Stimulated activated CD8-positive, alpha-beta memory T cell treated with anti-CD3 and anti-CD28 coated beads, Interleukin-7, amount 100 ng/mL, for 24 hours (primary cell): ENCODE measurements around the gene IER5L.
"Not testable (repeated sequence)": the region's sequence is repeated elsewhere in the genome, so short reads cannot be mapped to it uniquely, and the experiment has no call there.

ENCODE experiments used
- DNase-seq: peaks from one replicate; pipeline ENCODE4 v3.0.0-alpha.2; 2020; ENCODE audit warnings: low read depth

IER5L gene

DNA sequence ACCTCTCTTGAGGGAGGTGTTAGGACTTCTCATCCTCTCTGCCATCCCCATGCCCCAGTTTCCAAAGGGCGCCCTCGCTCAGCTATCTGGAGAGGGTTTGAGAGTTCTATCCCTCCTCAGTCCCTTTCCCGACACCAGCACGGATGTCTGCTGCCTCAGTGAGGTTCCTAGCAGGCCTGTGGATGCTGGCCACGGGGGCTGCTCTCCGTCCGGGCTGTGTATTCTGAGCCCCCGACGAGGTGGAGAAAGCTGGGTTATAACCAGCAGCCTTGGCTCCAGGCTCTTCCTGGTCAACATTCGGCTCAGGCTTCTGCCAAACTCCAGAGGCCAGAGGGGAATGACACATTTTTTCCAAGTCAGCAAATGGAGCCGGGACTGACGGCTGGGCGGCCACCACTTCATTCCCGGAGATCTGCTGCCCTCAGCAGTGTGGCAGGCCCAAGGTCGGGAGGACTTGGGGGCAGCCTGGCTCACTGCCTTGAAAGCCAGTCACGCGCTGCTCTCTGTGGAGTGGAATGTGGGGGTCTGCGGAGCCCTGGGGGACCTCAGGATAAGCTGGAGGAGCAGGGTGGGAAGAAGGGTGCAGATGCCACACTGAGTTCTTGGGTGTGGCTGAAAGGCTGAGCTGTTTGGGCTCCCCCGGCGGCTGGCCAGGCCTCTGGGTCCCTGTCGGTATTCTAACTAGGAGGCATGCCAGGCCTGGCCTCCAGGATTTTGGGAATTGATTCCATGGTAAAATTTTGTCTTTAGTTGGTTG, 39.4 kb downstream of the IER5L start:
- DNase-seq = no peak

DNA sequence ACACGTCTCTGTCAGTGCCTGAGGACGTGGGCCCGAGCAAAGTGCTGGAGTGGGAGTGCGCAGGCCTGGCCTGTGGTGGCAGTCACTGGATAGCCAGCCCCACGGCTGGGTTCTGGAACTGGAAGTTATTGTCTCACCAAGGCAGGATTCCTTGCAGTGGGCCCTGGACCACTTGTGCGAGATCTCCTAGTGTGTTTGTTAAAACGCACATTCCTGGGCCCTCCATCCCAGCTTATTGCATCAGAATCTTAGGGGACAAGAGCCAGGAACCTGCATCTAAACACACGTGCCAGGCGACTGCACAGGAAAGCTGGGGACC, 40.0 kb downstream of the IER5L start:
- no peak for DNase-seq

DNA sequence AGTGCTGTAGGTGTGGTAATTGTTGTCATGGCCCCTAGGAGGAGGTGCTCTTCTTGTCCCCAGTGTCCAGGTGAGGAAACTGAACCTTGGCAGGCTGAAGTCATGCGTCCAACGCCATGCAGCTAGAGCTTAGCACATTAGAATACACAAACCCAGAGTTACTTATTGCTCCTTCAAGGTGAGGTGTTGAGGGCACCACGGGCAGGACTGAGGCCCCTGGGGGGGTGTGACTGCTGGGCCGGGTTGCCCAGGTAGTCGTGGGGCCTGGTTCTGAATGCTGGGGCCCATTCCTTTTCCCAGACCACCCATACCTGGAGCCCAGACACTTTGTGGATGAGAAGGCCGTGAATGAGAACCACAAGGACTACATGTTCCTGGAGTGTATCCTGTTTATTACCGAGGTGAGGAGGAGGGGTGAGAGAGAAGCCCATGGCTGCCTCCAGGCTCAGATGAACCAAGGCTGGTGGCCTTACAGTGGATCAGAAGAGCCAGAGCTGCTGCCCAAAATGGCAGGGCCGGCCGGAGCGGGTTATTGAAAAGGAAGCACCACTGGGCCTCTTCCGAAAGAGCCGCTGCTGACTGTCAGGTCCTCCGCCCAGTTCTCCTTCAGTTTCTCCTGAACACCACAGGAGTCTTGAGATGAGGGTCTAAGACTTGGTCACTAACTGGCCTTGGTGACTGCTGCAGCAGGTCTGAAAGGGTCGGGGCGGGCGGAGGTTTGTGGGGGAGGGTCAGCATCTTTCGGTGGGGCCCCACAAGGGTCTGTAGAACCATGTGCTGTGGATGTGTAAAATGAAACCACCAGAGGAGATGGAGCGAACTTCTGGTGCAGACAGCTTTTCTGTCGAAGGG, 40.5 kb downstream of the IER5L start:
- no peak for DNase-seq

DNA sequence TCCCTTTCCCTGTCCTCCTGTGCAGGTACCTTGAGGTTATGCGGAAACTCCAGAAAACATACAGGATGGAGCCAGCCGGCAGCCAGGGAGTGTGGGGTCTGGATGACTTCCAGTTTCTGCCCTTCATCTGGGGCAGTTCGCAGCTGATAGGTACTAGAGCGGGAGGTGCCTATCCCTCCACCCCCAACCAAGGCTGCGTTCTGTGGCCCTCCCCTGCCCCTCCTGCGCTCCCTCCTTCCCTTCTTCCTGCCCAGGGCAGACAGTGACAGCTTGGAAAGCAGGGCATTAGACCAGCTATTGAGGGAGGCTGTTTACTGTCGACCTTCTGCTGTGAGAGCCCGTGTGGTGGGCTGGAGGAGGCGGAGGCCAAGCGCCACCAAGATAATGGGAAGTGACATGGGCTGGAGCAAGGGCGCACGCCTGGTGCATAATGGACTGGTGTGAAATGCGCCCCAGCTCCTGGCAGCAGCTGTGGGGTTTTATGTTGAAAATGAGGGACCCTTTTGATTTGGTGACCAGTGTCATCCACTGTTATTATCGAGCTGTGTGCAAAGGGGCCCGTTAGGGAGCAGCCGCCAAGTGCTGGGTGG, 41.5 kb downstream of the IER5L start:
- DNase-seq = no peak

GRCh38 chr9:129135476-129135875, 42.6 kb downstream of the IER5L start:
- no peak for DNase-seq

GRCh38 chr9:129133082-129133481, 45.0 kb downstream of the IER5L start:
- DNase-seq = no peak

DNA sequence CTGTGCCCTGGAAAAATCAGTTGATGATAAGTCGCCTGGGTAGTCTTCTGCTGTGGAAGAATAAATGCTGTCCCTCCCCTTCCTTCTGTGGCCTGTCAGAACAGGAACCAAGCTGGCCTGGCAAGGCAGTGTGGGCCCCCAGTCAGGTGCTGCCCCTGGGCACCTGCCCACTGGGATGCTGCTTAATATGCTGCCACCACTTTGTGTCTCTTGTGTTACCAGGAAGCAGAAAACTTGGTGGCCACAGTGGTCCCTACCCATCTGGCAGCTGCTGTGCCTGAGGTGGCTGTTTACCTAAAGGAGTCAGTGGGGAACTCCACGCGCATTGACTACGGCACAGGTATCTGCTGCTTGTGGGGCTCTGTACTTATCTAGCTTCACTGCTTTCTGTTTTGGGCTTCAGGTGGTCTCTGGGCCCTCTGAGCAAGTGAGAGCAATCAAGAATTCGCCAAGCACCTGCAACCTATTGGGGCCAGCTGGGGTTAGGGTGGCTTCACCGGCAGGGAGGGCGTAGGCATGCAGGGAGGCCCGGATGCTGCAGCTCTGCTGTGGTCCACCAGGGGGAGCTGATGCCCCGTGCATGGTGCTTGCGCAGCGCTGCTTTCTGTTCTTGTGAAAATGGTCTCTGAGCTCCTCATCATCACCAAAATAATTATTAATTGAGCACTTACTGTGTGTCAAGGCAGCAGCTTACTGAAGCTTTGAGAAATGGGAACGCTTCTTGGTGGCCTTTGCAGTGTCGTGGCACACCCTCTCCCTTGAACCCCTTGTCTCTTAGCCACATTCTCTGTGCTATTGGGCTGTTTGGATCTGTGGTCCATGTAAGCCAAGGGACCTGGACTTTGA, 46.5 kb downstream of the IER5L start:
- DNase-seq = peak; percentile 78

- DNase-seq = no peak
Observed at GRCh38 chr9:129130791-129131190, 47.3 kb downstream of the IER5L start.

DNA sequence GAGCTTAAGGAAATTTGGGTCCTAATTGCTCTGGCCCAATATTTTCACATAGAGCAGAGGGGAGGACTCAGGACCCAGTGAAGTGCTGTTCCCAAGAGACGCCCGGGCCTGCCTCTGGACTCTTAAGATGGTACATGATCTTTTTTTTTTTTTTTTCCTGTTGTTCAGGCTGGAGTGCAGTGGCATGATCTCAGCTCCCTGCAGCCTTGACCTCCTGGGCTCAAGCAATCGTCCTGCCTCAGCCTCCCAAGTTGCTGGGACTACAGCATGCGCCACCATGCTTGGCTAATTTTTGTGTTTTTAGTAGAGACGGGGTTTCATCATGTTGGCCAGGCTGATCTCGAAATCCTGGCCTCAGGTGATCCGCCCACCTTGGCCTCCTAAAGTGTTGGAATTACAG, 47.8 kb downstream of the IER5L start:
- not testable (repeated sequence) for DNase-seq

DNA sequence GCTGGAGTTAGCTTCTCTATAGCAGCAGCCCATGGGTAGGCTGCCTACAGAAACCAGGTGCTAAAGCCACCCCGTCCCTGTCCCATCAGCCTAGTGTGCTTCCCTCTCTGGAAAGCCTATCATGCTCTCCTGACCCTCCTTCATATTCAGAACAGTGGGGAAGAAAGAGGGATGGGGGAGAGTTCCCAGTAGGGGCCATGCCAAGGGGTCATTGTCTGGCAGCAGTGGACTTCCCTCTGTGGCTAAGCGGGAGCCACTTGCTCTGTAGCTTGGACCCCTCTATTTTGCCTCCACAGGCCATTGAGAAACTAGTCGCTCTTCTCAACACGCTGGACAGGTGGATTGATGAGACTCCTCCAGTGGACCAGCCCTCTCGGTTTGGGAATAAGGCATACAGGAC, 49.4 kb downstream of the IER5L start:
- no peak for DNase-seq

DNA sequence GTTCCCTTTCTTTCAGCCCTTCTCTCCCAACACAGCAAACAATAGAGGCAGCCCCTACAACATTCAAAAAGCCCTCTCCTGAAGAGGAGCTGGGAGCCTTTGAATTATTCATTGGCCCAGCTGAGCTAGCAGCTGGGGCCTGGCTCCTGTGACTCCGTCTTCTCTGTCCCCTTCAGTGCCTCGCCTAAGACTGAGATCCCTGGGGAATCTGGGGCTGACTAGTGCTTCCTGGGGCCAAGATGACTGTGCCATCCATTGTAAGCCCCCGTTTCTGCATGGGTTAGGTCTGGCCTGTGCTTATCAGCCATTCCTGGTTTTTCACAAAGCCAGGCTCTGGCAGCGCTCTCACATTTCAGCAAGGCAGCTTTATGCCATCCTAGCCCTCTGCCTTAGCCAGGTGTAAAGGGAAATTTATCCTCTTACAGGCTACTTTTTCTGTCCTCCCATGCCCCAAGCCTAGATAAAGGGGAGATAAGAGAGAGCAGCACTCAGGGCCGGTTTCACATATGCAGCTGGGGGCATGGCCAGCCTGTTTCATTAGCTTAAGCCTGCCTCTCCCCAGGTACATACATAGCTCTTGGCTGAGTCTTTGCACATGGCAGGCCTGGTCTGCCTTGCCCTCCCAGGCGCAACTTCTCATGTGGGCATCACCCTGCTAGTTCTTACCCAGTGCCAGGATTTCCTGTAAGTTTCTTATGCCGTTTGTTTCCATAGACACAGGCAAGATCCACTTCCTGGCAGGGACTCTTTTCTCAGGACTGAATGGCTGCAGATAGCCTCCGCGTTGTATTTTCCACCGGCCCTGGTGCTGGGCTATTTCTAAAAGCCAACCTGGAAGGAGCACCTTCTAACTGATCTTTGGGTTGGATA, 51.1 kb downstream of the IER5L start:
- no peak for DNase-seq
